ENCODE data around the gene ETV6.

DNA sequence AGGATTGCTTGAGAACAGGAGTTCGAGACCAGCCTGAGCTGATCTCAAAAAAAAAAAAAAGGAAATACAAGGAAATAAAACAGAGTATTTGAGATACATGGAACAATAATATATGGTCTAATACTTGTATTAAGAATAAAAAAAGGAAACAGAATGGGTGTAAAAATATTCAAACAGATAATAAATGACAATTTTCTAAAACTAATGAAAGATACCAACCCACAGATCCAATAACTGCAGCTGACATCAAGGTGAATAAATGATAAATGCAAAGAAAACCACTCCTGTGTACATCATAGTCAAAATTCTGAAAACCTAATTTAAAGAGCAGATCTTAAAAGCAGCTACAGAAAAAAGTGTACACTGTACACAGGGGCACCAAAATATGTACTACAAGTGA, 4.1 kb upstream of the ETV6 start:
- no peak for TF ChIP-seq CTCF (IDR thresholded peaks at IDR 0.05)
- no peak for TF ChIP-seq POLR2A (IDR thresholded peaks at IDR 0.05)

Measured in lower leg skin (tissue), 3 donors.